IMR-90 (cell line): Measurements from ENCODE around the gene ZNF853. TPM values are rescaled to one million over a fixed set of nuclear protein-coding genes. Genes with fewer than 3 reads are reported as not detected.

Source experiments
- ATAC-seq: fragments of 200-7000 bp; cut with Tn5 transposase; 2 replicates; pipeline ENCODE4 v1.9.1; 2020; ENCODE audit warnings: low read depth, mild to moderate bottlenecking, moderate library complexity
- BruUV-seq: library from RNA; stranded (reverse); fragments of 400-500 nt; replicated peaks from 2 replicates; lab custom pipeline; 2021; lab: Mats Ljungman, UMichigan
- CTCF ChIA-PET: fragments of 300-600 bp; formaldehyde crosslinking; extraction: SDS; loops from one replicate; lab custom pipeline; 2021; ENCODE audit warnings: antibody characterized with exemption; lab: Yijun Ruan, JAX
- POLR2A ChIA-PET: fragments of 300-600 bp; sonication (Branson Sonifier 250); formaldehyde crosslinking; loops from one replicate; lab custom pipeline; 2022; ENCODE audit warnings: antibody characterized with exemption; ENCODE audit not compliant: unreplicated experiment; lab: Charles Lee
- DNase-seq: peaks from one replicate; pipeline ENCODE4 v3.0.0; 2013
- H2AFZ ChIP-seq: replicated peaks from 2 replicates; pipeline ENCODE3; 2013; ENCODE audit warnings: low read length, mild to moderate bottlenecking; ENCODE audit not compliant: poor library complexity
- H2AK5ac ChIP-seq: 2 replicates; pipeline ENCODE4 v1.6.1; 2013; ENCODE audit warnings: low read depth, low read length, inconsistent platforms
- H2AK9ac ChIP-seq: replicated peaks from 2 replicates; pipeline ENCODE3; 2013; ENCODE audit warnings: mild to moderate bottlenecking, low read depth, low read length, moderate library complexity; ENCODE audit not compliant: poor library complexity
- H2BK120ac ChIP-seq: 2 replicates; pipeline ENCODE4 v1.6.1; 2013; ENCODE audit warnings: low read depth, low read length, inconsistent platforms
- H2BK15ac ChIP-seq: 3 replicates; pipeline ENCODE4 v1.6.1; 2013; ENCODE audit warnings: low read depth, low read length, inconsistent platforms
- H2BK20ac ChIP-seq: 2 replicates; pipeline ENCODE4 v1.6.1; 2013; ENCODE audit warnings: low read depth, mild to moderate bottlenecking, inconsistent platforms, low read length, moderate library complexity
- H2BK5ac ChIP-seq: 2 replicates; pipeline ENCODE4 v1.6.1; 2013; ENCODE audit warnings: mild to moderate bottlenecking, low read depth, low read length, inconsistent platforms; ENCODE audit not compliant: poor library complexity, severe bottlenecking
- H3K14ac ChIP-seq: replicated peaks from 2 replicates; pipeline ENCODE4 v1.6.1; 2013; ENCODE audit warnings: low read depth, low read length, inconsistent platforms
- H3K18ac ChIP-seq: 2 replicates; pipeline ENCODE4 v1.6.1; 2013; ENCODE audit warnings: low read depth, low read length, control low read depth
- H3K23ac ChIP-seq: 2 replicates; pipeline ENCODE4 v1.6.1; 2013; ENCODE audit warnings: low read depth, low read length, inconsistent platforms
- H3K27ac ChIP-seq: 2 replicates; pipeline ENCODE4 v1.5.1; 2013; ENCODE audit warnings: mild to moderate bottlenecking, control low read depth, low read length; ENCODE audit not compliant: insufficient read depth
- H3K27me3 ChIP-seq: 2 replicates; pipeline ENCODE4 v1.6.1; 2013; ENCODE audit warnings: low read length; ENCODE audit not compliant: control insufficient read depth, insufficient read depth
- H3K36me3 ChIP-seq: 2 replicates; pipeline ENCODE4 v1.6.1; 2013; ENCODE audit warnings: low read length, mixed read lengths; ENCODE audit not compliant: control insufficient read depth, insufficient read depth
- H3K4ac ChIP-seq: 2 replicates; pipeline ENCODE4 v1.6.1; 2013; ENCODE audit warnings: low read depth, low read length, inconsistent platforms
- H3K4me1 ChIP-seq: 2 replicates; pipeline ENCODE4 v1.6.1; 2013; ENCODE audit warnings: low read length, mixed read lengths; ENCODE audit not compliant: control insufficient read depth, insufficient read depth
- H3K4me2 ChIP-seq: 2 replicates; pipeline ENCODE4 v1.6.1; 2013; ENCODE audit warnings: low read depth, mild to moderate bottlenecking, control low read depth, low read length, moderate library complexity
- H3K4me3 ChIP-seq: 2 replicates; pipeline ENCODE4 v1.5.1; 2013; ENCODE audit warnings: low read depth, mild to moderate bottlenecking, control low read depth, low read length, moderate library complexity; ENCODE audit not compliant: insufficient read depth
- H3K56ac ChIP-seq: 2 replicates; pipeline ENCODE4 v1.6.1; 2013; ENCODE audit warnings: low read length, inconsistent platforms; ENCODE audit not compliant: insufficient read depth; ENCODE audit errors: extremely low read depth
- H3K79me1 ChIP-seq, 2 experiments: 2 replicates each; pipeline ENCODE4 v1.6.1; 2013; ENCODE audit warnings: low read length in 2 of 2, inconsistent platforms in 1 of 2, low read depth in 1 of 2
- H3K9ac ChIP-seq: 2 replicates; pipeline ENCODE4 v1.6.1; 2013; ENCODE audit warnings: low read depth, low read length, control low read depth
- H3K9me1 ChIP-seq: 2 replicates; pipeline ENCODE4 v1.6.1; 2013; ENCODE audit warnings: low read length, inconsistent platforms; ENCODE audit not compliant: insufficient read depth
- H3K9me3 ChIP-seq: 2 replicates; pipeline ENCODE4 v1.6.1; 2013; ENCODE audit warnings: low read length; ENCODE audit not compliant: control insufficient read depth, insufficient read depth
- H4K20me1 ChIP-seq: 2 replicates; pipeline ENCODE4 v1.6.1; 2013; ENCODE audit warnings: low read length, inconsistent platforms; ENCODE audit not compliant: insufficient read depth
- H4K5ac ChIP-seq: 2 replicates; pipeline ENCODE4 v1.6.1; 2013; ENCODE audit warnings: mild to moderate bottlenecking, low read depth, low read length, control low read depth
- H4K8ac ChIP-seq, 2 experiments: 2 replicates each; pipeline ENCODE4 v1.6.1; 2013; ENCODE audit warnings: low read depth in 2 of 2, low read length in 2 of 2, control low read depth in 1 of 2, inconsistent platforms in 1 of 2
- H4K91ac ChIP-seq: 2 replicates; pipeline ENCODE4 v1.6.1; 2013; ENCODE audit warnings: low read depth, low read length, inconsistent platforms; ENCODE audit not compliant: insufficient read depth
- CEBPB ChIP-seq: IDR thresholded peaks from 2 replicates; pipeline ENCODE4 v1.6.1; 2012; ENCODE audit warnings: low read depth, low read length, improper control_type of control experiment
- CHD1 ChIP-seq: IDR thresholded peaks from 2 replicates; pipeline ENCODE4 v1.6.1; 2012; ENCODE audit warnings: low read depth, low read length, improper control_type of control experiment
- MXI1 ChIP-seq: IDR thresholded peaks from 2 replicates; pipeline ENCODE4 v1.6.1; 2012; ENCODE audit warnings: low read depth, mild to moderate bottlenecking, low read length, moderate library complexity, borderline replicate concordance
- NFE2L2 ChIP-seq: fragments of 150-350 bp; IDR thresholded peaks from 2 replicates; pipeline ENCODE4 v1.6.1; 2016; ENCODE audit warnings: low read depth, mild to moderate bottlenecking, low read length
- RCOR1 ChIP-seq: IDR thresholded peaks from 2 replicates; pipeline ENCODE4 v1.6.1; 2012; ENCODE audit warnings: mild to moderate bottlenecking, low read length, improper control_type of control experiment; ENCODE audit not compliant: insufficient replicate concordance
- WGBS, 2 experiments: methylation state at CpG; one replicate each; pipeline versions ENCODE4 v1.1.5 to v1.1.7; 2013; ENCODE audit warnings: missing lambda C conversion rate in 2 of 2; ENCODE audit not compliant: insufficient read length in 1 of 2; ENCODE audit errors: extremely low coverage in 2 of 2; 5-methylcytosine and 5-hydroxymethylcytosine counted together
- dilution Hi-C: fragments of 300-500 bp; cut with HindIII; formaldehyde crosslinking; loops from one replicate; pipeline ENCODE4 v1.14.3; 2018; ENCODE audit warnings: low sequenced_read_pairs; ENCODE audit not compliant: unreplicated experiment
- in situ Hi-C: fragments of 300-500 bp; cut with MboI; formaldehyde crosslinking; loops from 3 replicates; pipeline ENCODE4 v1.14.3; 2019; ENCODE audit warnings: low sequenced_read_pairs, inconsistent platforms, mixed read lengths
- intact Hi-C: fragments of 100-400 bp; cut with micrococcal nuclease; formaldehyde crosslinking; loops from 2 replicates; pipeline ENCODE4 v1.10.0; 2022
- polyA plus RNA-seq, 3 experiments: library from polyadenylated mRNA; depleted of rRNA; stranded (reverse); fragments of >200 nt; gene quantifications; 2 replicates each; pipeline ENCODE4 v1.2.3, GENCODE V29; 2012; ENCODE audit warnings: low replicate concordance in 1 of 3
- total RNA-seq: library from RNA; depleted of rRNA; stranded (reverse); fragments of >200 nt; gene quantifications from 2 replicates; pipeline ENCODE4 v1.2.3, GENCODE V29; 2012
- TF ChIP-seq, protein P1 (sequence below): fragments of 150-350 bp; IDR thresholded peaks from 2 replicates; pipeline ENCODE4 v1.6.1; 2016; ENCODE audit warnings: low read depth, mild to moderate bottlenecking, low read length, moderate library complexity, borderline replicate concordance
- TF ChIP-seq, protein P2 (sequence below): conservative IDR thresholded peaks from 2 replicates; pipeline ENCODE4 v1.5.1; 2012; ENCODE audit warnings: mild to moderate bottlenecking, low read depth, low read length, improper control_type of control experiment

ZNF853 gene
- total and polyA plus RNA-seq, 2 of the 4 experiments (the other 2 are of a cell fraction), result 3.4 TPM

DNA sequence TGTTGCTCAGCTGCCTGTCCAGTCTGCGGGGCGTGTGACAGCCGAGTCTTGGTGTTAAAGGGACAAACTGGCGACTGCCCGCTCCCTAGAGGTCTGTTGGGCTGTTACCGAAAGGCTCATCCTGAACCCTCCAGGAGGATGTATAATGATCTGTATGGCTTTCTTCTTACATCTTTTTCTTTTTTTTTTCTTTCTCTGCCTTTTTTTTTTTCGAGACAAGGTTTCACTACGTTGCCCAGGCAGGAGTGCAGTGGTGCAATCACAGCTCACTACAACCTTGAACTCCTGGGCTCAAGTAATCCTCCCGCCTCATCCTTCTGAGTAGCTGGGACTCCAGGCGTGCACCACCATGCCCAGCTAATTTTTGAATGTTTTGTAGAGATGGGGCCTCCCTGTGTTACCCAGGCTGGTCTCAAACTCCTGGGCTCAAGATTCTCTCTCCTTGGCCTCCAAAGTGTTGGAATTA lies 24.7 kb upstream of the ZNF853 start:
- Histone ChIP-seq H3K36me3 (peaks cover 33% of the 10 kb centered on the region), H2AK5ac (no peak overlapping the region), H2AK9ac (peak overlapping the region; percentile 92), H3K4ac (peak overlapping the region; percentile 71; the same call in 1 of the 2 replicates), H3K4me3 (peak overlapping the region; percentile 98), H4K20me1 (0 out of 2 replicates have a peak, but pooled peaks cover 5% of the 10 kb centered on the region), H3K27ac (peak overlapping the region; percentile 86), H4K8ac (peak overlapping the region in 1 of 2 experiments; percentile 63; a peak in 2 of 4 replicates), H3K9ac (peak overlapping the region; percentile 97), H4K5ac (0 out of 2 replicates have a peak overlapping the region, but pooled peaks have one; percentile 23), H3K4me2 (peak overlapping the region; percentile 95), H3K14ac (no peak overlapping the region; the same call in 1 of the 2 replicates), H2AFZ (peak overlapping the region; percentile 99), H3K79me1 (peaks cover 13 to 26% of the 10 kb centered on the region in 2 experiments; a peak in 3 of 4 replicates), H2BK20ac (no peak overlapping the region), H2BK120ac (no peak overlapping the region), H2BK5ac (no peak overlapping the region), H3K23ac (peak overlapping the region; percentile 71), H3K9me1 (no peaks in the 10 kb centered on the region; the same call in 1 of the 2 replicates), H4K91ac (no peak overlapping the region), H3K27me3 (no peaks in the 10 kb centered on the region), H3K18ac (no peak overlapping the region), H3K4me1 (peaks cover 3% of the 10 kb centered on the region; the same call in 1 of the 2 replicates), H3K56ac (0 out of 2 replicates have a peak overlapping the region, but pooled peaks have one; percentile 38), H2BK15ac (no peak overlapping the region), H3K9me3 (no peaks in the 10 kb centered on the region)
- no TSS peak for BruUV-seq
- dilution Hi-C loops, result no loop called here
- WGBS, 2 experiments, result 0% methylated on average over 3 of the region's 10 CpGs; no CpG with 5 or more reads in 1 of the 2 experiments
- DNase-seq, result no peak
- intact Hi-C loops, result no loop called here
- ATAC-seq, result peak; percentile 33
- ChIA-PET CTCF (interaction anchor here (0.8 to 1.2 kb wide), 3 partner anchors 13 to 75 kb away, joined by 3 to 4 read pairs (median 3); no protein-coding TSS in a partner anchor), POLR2A (no interaction called here)
- in situ Hi-C loops, result no loop called here
- TF ChIP-seq, protein P1, sequence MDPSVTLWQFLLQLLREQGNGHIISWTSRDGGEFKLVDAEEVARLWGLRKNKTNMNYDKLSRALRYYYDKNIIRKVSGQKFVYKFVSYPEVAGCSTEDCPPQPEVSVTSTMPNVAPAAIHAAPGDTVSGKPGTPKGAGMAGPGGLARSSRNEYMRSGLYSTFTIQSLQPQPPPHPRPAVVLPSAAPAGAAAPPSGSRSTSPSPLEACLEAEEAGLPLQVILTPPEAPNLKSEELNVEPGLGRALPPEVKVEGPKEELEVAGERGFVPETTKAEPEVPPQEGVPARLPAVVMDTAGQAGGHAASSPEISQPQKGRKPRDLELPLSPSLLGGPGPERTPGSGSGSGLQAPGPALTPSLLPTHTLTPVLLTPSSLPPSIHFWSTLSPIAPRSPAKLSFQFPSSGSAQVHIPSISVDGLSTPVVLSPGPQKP, result no peak
- TF ChIP-seq NFE2L2, result no peak
- no peak for TF ChIP-seq RCOR1
- TF ChIP-seq, protein P2, sequence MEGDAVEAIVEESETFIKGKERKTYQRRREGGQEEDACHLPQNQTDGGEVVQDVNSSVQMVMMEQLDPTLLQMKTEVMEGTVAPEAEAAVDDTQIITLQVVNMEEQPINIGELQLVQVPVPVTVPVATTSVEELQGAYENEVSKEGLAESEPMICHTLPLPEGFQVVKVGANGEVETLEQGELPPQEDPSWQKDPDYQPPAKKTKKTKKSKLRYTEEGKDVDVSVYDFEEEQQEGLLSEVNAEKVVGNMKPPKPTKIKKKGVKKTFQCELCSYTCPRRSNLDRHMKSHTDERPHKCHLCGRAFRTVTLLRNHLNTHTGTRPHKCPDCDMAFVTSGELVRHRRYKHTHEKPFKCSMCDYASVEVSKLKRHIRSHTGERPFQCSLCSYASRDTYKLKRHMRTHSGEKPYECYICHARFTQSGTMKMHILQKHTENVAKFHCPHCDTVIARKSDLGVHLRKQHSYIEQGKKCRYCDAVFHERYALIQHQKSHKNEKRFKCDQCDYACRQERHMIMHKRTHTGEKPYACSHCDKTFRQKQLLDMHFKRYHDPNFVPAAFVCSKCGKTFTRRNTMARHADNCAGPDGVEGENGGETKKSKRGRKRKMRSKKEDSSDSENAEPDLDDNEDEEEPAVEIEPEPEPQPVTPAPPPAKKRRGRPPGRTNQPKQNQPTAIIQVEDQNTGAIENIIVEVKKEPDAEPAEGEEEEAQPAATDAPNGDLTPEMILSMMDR, result no peak
- TF ChIP-seq MXI1, result no peak
- TF ChIP-seq CEBPB, result peak; percentile 37
- no peak for TF ChIP-seq CHD1
